GM19468 (cell line): ENCODE results near the gene SNX30.

Experiments used
- ATAC-seq: cut with Tn5 transposase; IDR thresholded peaks from one replicate; pipeline ENCODE4 v1.9.1; 2021; ENCODE audit warnings: mild to moderate bottlenecking, moderate library complexity, moderate number of reproducible peaks; ENCODE audit not compliant: unreplicated experiment; ENCODE audit errors: extremely low read depth

SNX30 gene

GRCh38 chr9:112815868-112816267 is 65.3 kb downstream of the SNX30 start:
- no peak for ATAC-seq

GRCh38 chr9:112817860-112818203 is 67.3 kb downstream of the SNX30 start:
- ATAC-seq = no peak

GRCh38 chr9:112819635-112820496 is 69.3 kb downstream of the SNX30 start:
- peak; percentile 50 for ATAC-seq

GRCh38 chr9:112820881-112821280 is 70.3 kb downstream of the SNX30 start:
- ATAC-seq = no peak

GRCh38 chr9:112822618-112823017 is 72.1 kb downstream of the SNX30 start:
- ATAC-seq = no peak

- no peak for ATAC-seq
These were observed 72.7 kb downstream of the SNX30 start for GRCh38 chr9:112823257-112823656.

- no peak for ATAC-seq
These were observed 80.8 kb downstream of the SNX30 start for GRCh38 chr9:112831281-112831851.

GRCh38 chr9:112831969-112832368 is 81.4 kb downstream of the SNX30 start:
- ATAC-seq = no peak

- no peak for ATAC-seq
These were observed 82.5 kb downstream of the SNX30 start for GRCh38 chr9:112833081-112833480.

- no peak for ATAC-seq
These were observed 85.8 kb downstream of the SNX30 start for GRCh38 chr9:112836394-112836793.

- ATAC-seq = no peak
These were observed 87.8 kb downstream of the SNX30 start for GRCh38 chr9:112838342-112838741.

- ATAC-seq = no peak
These were observed 88.8 kb downstream of the SNX30 start for GRCh38 chr9:112839331-112839730.

- ATAC-seq = no peak
These were observed 90.7 kb downstream of the SNX30 start for GRCh38 chr9:112841261-112841660.

GRCh38 chr9:112842555-112842954 is 92.0 kb downstream of the SNX30 start:
- ATAC-seq = no peak

GRCh38 chr9:112844771-112845542 is 94.4 kb downstream of the SNX30 start:
- peak; percentile 88 for ATAC-seq

GRCh38 chr9:112846528-112847488 is 96.2 kb downstream of the SNX30 start:
- no peak for ATAC-seq

GRCh38 chr9:112848316-112849151 is 98.0 kb downstream of the SNX30 start:
- no peak for ATAC-seq

GRCh38 chr9:112849363-112849922 is 98.9 kb downstream of the SNX30 start:
- no peak for ATAC-seq

GRCh38 chr9:112850840-112851239 is 100.3 kb downstream of the SNX30 start:
- no peak for ATAC-seq
